Activated CD8-positive, alpha-beta memory T cell treated with anti-CD3 and anti-CD28 coated beads for 4 hours (primary cell): ENCODE measurements around the gene CHST8.
"Not testable (repeated sequence)": the region's sequence is repeated elsewhere in the genome, so short reads cannot be mapped to it uniquely, and the experiment has no call there.

ENCODE experiments used
- DNase-seq, 2 donors: peaks; one replicate each; pipeline ENCODE4 v3.0.0-alpha.2; 2020; ENCODE audit warnings: low read depth in 2 of 2

The CHST8 gene

GRCh38 chr19:33618363-33618762 lies 3.4 kb upstream of the CHST8 start:
- not testable (repeated sequence) for DNase-seq

- DNase-seq = no peak
These were observed 2.9 kb upstream of the CHST8 start for GRCh38 chr19:33618884-33619283.

- no peak for DNase-seq
These were observed 1.1 kb upstream of the CHST8 start for GRCh38 chr19:33620611-33621010.

- no peak for DNase-seq
These were observed 528 bp upstream of the CHST8 start for GRCh38 chr19:33621065-33621785.

GRCh38 chr19:33622505-33622808 lies 704 bp downstream of the CHST8 start:
- no peak for DNase-seq

- DNase-seq = no peak
These were observed 1.2 kb downstream of the CHST8 start for GRCh38 chr19:33622809-33623511.

- no peak for DNase-seq
These were observed 2.8 kb downstream of the CHST8 start for GRCh38 chr19:33624586-33624985.

GRCh38 chr19:33627526-33627925 lies 5.8 kb downstream of the CHST8 start:
- DNase-seq = no peak

- DNase-seq = no peak
These were observed 6.4 kb downstream of the CHST8 start for GRCh38 chr19:33627962-33628839.

GRCh38 chr19:33628921-33629825 lies 7.4 kb downstream of the CHST8 start:
- DNase-seq = no peak

GRCh38 chr19:33629826-33630375 lies 8.1 kb downstream of the CHST8 start:
- DNase-seq = no peak

GRCh38 chr19:33630880-33631608 lies 9.3 kb downstream of the CHST8 start:
- DNase-seq = no peak

- no peak for DNase-seq
These were observed 9.8 kb downstream of the CHST8 start for GRCh38 chr19:33631609-33631973.

GRCh38 chr19:33634361-33635091 lies 12.8 kb downstream of the CHST8 start:
- DNase-seq = no peak

GRCh38 chr19:33638167-33639034 lies 16.6 kb downstream of the CHST8 start:
- no peak for DNase-seq

- DNase-seq = no peak
These were observed 17.4 kb downstream of the CHST8 start for GRCh38 chr19:33639035-33639681.

GRCh38 chr19:33640773-33641172 lies 19.0 kb downstream of the CHST8 start:
- no peak for DNase-seq

GRCh38 chr19:33641261-33641660 lies 19.5 kb downstream of the CHST8 start:
- no peak for DNase-seq
